Duodenal mucosa (tissue), 2 donors: ENCODE results near the gene NUP85.
"Not testable (repeated sequence)": the region's sequence is repeated elsewhere in the genome, so short reads cannot be mapped to it uniquely, and the experiment has no call there.

ENCODE experiments used
- H3K27ac ChIP-seq: one replicate; pipeline ENCODE4 v1.7.0; 2013; ENCODE audit warnings: low read depth, low read length
- H3K27me3 ChIP-seq, 2 donors: one replicate each; pipeline ENCODE4 v1.7.0; 2013; ENCODE audit warnings: low read length in 2 of 2, control low read depth in 1 of 2; ENCODE audit not compliant: insufficient read depth in 2 of 2, control insufficient read depth in 1 of 2
- H3K36me3 ChIP-seq, 2 donors: one replicate each; pipeline ENCODE4 v1.7.0; 2013; ENCODE audit warnings: low read length in 2 of 2, control low read depth in 1 of 2; ENCODE audit not compliant: insufficient read depth in 2 of 2, control insufficient read depth in 1 of 2
- H3K4me1 ChIP-seq, 2 donors: one replicate each; pipeline ENCODE4 v1.7.0; 2013; ENCODE audit warnings: low read length in 2 of 2, control low read depth in 1 of 2; ENCODE audit not compliant: insufficient read depth in 2 of 2, control insufficient read depth in 1 of 2
- H3K4me3 ChIP-seq, 2 donors: one replicate each; pipeline ENCODE4 v1.7.0; 2013; ENCODE audit warnings: low read length in 2 of 2, low read depth in 1 of 2
- H3K9ac ChIP-seq, 2 donors: one replicate each; pipeline ENCODE4 v1.7.0; 2013; ENCODE audit warnings: low read length in 2 of 2, low read depth in 1 of 2
- H3K9me3 ChIP-seq, 2 donors: one replicate each; pipeline ENCODE4 v1.7.0; 2013; ENCODE audit warnings: low read length in 2 of 2, control low read depth in 1 of 2; ENCODE audit not compliant: control insufficient read depth in 1 of 2

NUP85 gene

GRCh38 chr17:75205037-75205792, at the start of gene NUP85:
Gene NUP85, plus strand, starts transcription at chr17:75205679. Its CDS starts 83 bp downstream, at chr17:75205762.
- peaks cover 7 to 11% of the 10 kb centered on the region in 2 donors for H3K36me3 ChIP-seq

GRCh38 chr17:75158480-75158879, 47.0 kb upstream of the NUP85 start:
- H3K9me3 ChIP-seq, H3K9ac ChIP-seq, H3K36me3 ChIP-seq, H3K27ac ChIP-seq, H3K4me3 ChIP-seq, H3K4me1 ChIP-seq, H3K27me3 ChIP-seq: not testable (repeated sequence)

More at GRCh38 chr17:75205037-75205792, at the start of gene NUP85:
- Histone ChIP-seq H3K9me3 (no peaks in the 10 kb centered on the region), H3K4me1 (peaks cover 0 to 12% of the 10 kb centered on the region in 2 donors), H3K9ac (peak within 1 kb of the TSS; percentile 97 to 100), H3K27ac (peak within 1 kb of the TSS; percentile 97), H3K4me3 (peak within 1 kb of the TSS; percentile 96 to 100), H3K27me3 (no peaks in the 10 kb centered on the region)

GRCh38 chr17:75159196-75160031, 46.1 kb upstream of the NUP85 start:
- H3K27me3 ChIP-seq: no peaks in the 10 kb centered on the region
- H3K36me3 ChIP-seq: no peaks in the 10 kb centered on the region
- H3K4me3 ChIP-seq: no peak overlapping the region
- no peaks in the 10 kb centered on the region for H3K9me3 ChIP-seq
- H3K27ac ChIP-seq: peak overlapping the region; percentile 37
- H3K9ac ChIP-seq: no peak overlapping the region
- H3K4me1 ChIP-seq: peaks cover 5 to 7% of the 10 kb centered on the region in 2 donors

GRCh38 chr17:75160211-75160610, 45.3 kb upstream of the NUP85 start:
- Histone ChIP-seq H3K4me3 (no peak overlapping the region), H3K4me1 (peaks cover 0 to under 1% of the 10 kb centered on the region in 2 donors), H3K27me3 (no peaks in the 10 kb centered on the region), H3K9ac (no peak overlapping the region), H3K27ac (no peak overlapping the region), H3K9me3 (no peaks in the 10 kb centered on the region), H3K36me3 (no peaks in the 10 kb centered on the region)

- Histone ChIP-seq H3K9ac (no peak overlapping the region), H3K9me3 (no peaks in the 10 kb centered on the region), H3K36me3 (peaks cover 0 to 17% of the 10 kb centered on the region in 2 donors), H3K4me1 (no peaks in the 10 kb centered on the region), H3K27me3 (no peaks in the 10 kb centered on the region), H3K4me3 (no peak overlapping the region), H3K27ac (no peak overlapping the region)
Measured at GRCh38 chr17:75163074-75163473, 42.4 kb upstream of the NUP85 start.

GRCh38 chr17:75164606-75165005, 40.9 kb upstream of the NUP85 start:
- H3K4me3 ChIP-seq, H3K27me3 ChIP-seq, H3K9me3 ChIP-seq, H3K4me1 ChIP-seq, H3K9ac ChIP-seq, H3K27ac ChIP-seq: not testable (repeated sequence)
- H3K36me3 ChIP-seq: peaks cover 0 to 23% of the 10 kb centered on the region in 2 donors

GRCh38 chr17:75168998-75169397, 36.5 kb upstream of the NUP85 start:
- Histone ChIP-seq H3K9ac (no peak overlapping the region), H3K4me3 (no peak overlapping the region), H3K4me1 (no peaks in the 10 kb centered on the region), H3K36me3 (peaks cover 10 to 46% of the 10 kb centered on the region in 2 donors), H3K27me3 (no peaks in the 10 kb centered on the region), H3K27ac (no peak overlapping the region), H3K9me3 (no peaks in the 10 kb centered on the region)

GRCh38 chr17:75173526-75173925, 32.0 kb upstream of the NUP85 start:
- H3K36me3 ChIP-seq: peaks cover 17 to 72% of the 10 kb centered on the region in 2 donors
- H3K9me3 ChIP-seq: no peaks in the 10 kb centered on the region
- H3K4me3 ChIP-seq: no peak overlapping the region
- H3K4me1 ChIP-seq: no peaks in the 10 kb centered on the region
- H3K27me3 ChIP-seq: no peaks in the 10 kb centered on the region
- H3K27ac ChIP-seq: peak overlapping the region; percentile 20
- H3K9ac ChIP-seq: no peak overlapping the region

- H3K27me3 ChIP-seq: no peaks in the 10 kb centered on the region
- H3K27ac ChIP-seq: no peak overlapping the region
- no peaks in the 10 kb centered on the region for H3K9me3 ChIP-seq
- H3K9ac ChIP-seq: no peak overlapping the region
- peaks cover 22 to 79% of the 10 kb centered on the region in 2 donors for H3K36me3 ChIP-seq
- H3K4me1 ChIP-seq: peaks cover 0 to 5% of the 10 kb centered on the region in 2 donors
- H3K4me3 ChIP-seq: no peak overlapping the region
Measured at GRCh38 chr17:75174996-75175395, 30.5 kb upstream of the NUP85 start.

GRCh38 chr17:75176625-75177024, 28.9 kb upstream of the NUP85 start:
- Histone ChIP-seq H3K9ac (no peak overlapping the region), H3K36me3 (peaks cover 22 to 77% of the 10 kb centered on the region in 2 donors), H3K27me3 (no peaks in the 10 kb centered on the region), H3K4me3 (no peak overlapping the region), H3K9me3 (no peaks in the 10 kb centered on the region), H3K27ac (no peak overlapping the region), H3K4me1 (peaks cover 3 to 17% of the 10 kb centered on the region in 2 donors)
